Stimulated activated CD8-positive, alpha-beta memory T cell treated with anti-CD3 and anti-CD28 coated beads, Interleukin-15, amount 100 ng/mL, for 24 hours (primary cell): ENCODE data around the gene AKTIP.
"Not testable (repeated sequence)": the region's sequence is repeated elsewhere in the genome, so short reads cannot be mapped to it uniquely, and the experiment has no call there.

Source experiments
- DNase-seq: peaks from one replicate; pipeline ENCODE4 v3.0.0-alpha.2; 2020; ENCODE audit warnings: low read depth

AKTIP gene

GRCh38 chr16:53502331-53503269 is at the start of gene AKTIP:
Gene AKTIP, minus strand, starts transcription at chr16:53503209. Its CDS starts 2,950 bp downstream, at chr16:53500259.
- DNase-seq = no peak

- DNase-seq = peak; percentile 22
Measured at GRCh38 chr16:53549970-53550690, 47.1 kb upstream of the AKTIP start.

- DNase-seq = no peak
Measured at GRCh38 chr16:53546988-53547391, 44.0 kb upstream of the AKTIP start.

GRCh38 chr16:53545433-53545832 is 42.4 kb upstream of the AKTIP start:
- no peak for DNase-seq

- no peak for DNase-seq
Measured at GRCh38 chr16:53542283-53542682, 39.3 kb upstream of the AKTIP start.

- no peak for DNase-seq
Measured at GRCh38 chr16:53541326-53541725, 38.3 kb upstream of the AKTIP start.

GRCh38 chr16:53539759-53540718 is 37.0 kb upstream of the AKTIP start:
- DNase-seq = not testable (repeated sequence)

GRCh38 chr16:53539346-53539745 is 36.3 kb upstream of the AKTIP start:
- not testable (repeated sequence) for DNase-seq

- DNase-seq = no peak
Measured at GRCh38 chr16:53537626-53538025, 34.6 kb upstream of the AKTIP start.

- no peak for DNase-seq
Measured at GRCh38 chr16:53534206-53534605, 31.2 kb upstream of the AKTIP start.

GRCh38 chr16:53530741-53531140 is 27.7 kb upstream of the AKTIP start:
- no peak for DNase-seq

GRCh38 chr16:53530046-53530445 is 27.0 kb upstream of the AKTIP start:
- DNase-seq = no peak

GRCh38 chr16:53529513-53529912 is 26.5 kb upstream of the AKTIP start:
- DNase-seq = no peak

GRCh38 chr16:53528797-53529196 is 25.8 kb upstream of the AKTIP start:
- no peak for DNase-seq

- DNase-seq = no peak
Measured at GRCh38 chr16:53523971-53524548, 21.1 kb upstream of the AKTIP start.

GRCh38 chr16:53523126-53523804 is 20.3 kb upstream of the AKTIP start:
- DNase-seq = no peak

GRCh38 chr16:53519417-53520091 is 16.5 kb upstream of the AKTIP start:
- DNase-seq = no peak

- DNase-seq = peak; percentile 48
Measured at GRCh38 chr16:53518550-53519416, 15.8 kb upstream of the AKTIP start.

- no peak for DNase-seq
Measured at GRCh38 chr16:53517851-53518250, 14.8 kb upstream of the AKTIP start.
